GM23248 (cell line): ENCODE results near the gene KCNQ4. TPM values are rescaled to one million over a fixed set of nuclear protein-coding genes. Genes with fewer than 3 reads are reported as not detected.

Source experiments
- DNase-seq: peaks from one replicate; pipeline ENCODE4 v3.0.0-alpha.2; 2015
- H2AFZ ChIP-seq: fragments of 200-600 bp; sonication (generic); 2 replicates; pipeline ENCODE4 v1.6.1; 2016; ENCODE audit warnings: antibody characterized with exemption
- H3F3A ChIP-seq: fragments of 200-600 bp; sonication (generic); 2 replicates; pipeline ENCODE4 v1.6.1; 2016; ENCODE audit warnings: mild to moderate bottlenecking, antibody characterized with exemption, mixed run types; ENCODE audit not compliant: insufficient read depth
- H3K27ac ChIP-seq: fragments of 200-600 bp; sonication (generic); 2 replicates; pipeline ENCODE4 v1.5.1; 2016; ENCODE audit warnings: mild to moderate bottlenecking
- H3K27me3 ChIP-seq: fragments of 200-600 bp; sonication (generic); replicated peaks from 2 replicates; pipeline ENCODE4 v1.6.1; 2016; ENCODE audit warnings: mild to moderate bottlenecking; ENCODE audit not compliant: insufficient read depth
- H3K36me3 ChIP-seq: fragments of 200-600 bp; sonication (generic); 2 replicates; pipeline ENCODE4 v1.6.1; 2016; ENCODE audit warnings: low read depth, mild to moderate bottlenecking
- H3K4me1 ChIP-seq: fragments of 200-600 bp; sonication (generic); 2 replicates; pipeline ENCODE4 v1.6.1; 2016; ENCODE audit warnings: mild to moderate bottlenecking; ENCODE audit not compliant: insufficient read depth
- H3K4me2 ChIP-seq: fragments of 200-600 bp; sonication (generic); one replicate; pipeline ENCODE4 v1.6.1; 2016; ENCODE audit warnings: mild to moderate bottlenecking; ENCODE audit not compliant: unreplicated experiment
- H3K4me3 ChIP-seq: fragments of 200-600 bp; sonication (generic); 2 replicates; pipeline ENCODE4 v1.5.1; 2016; ENCODE audit warnings: mild to moderate bottlenecking
- H3K79me2 ChIP-seq: fragments of 200-600 bp; sonication (generic); 2 replicates; pipeline ENCODE4 v1.6.1; 2016; ENCODE audit warnings: mild to moderate bottlenecking; ENCODE audit not compliant: insufficient read depth
- H3K9ac ChIP-seq: fragments of 200-600 bp; sonication (generic); 2 replicates; pipeline ENCODE4 v1.6.1; 2016; ENCODE audit warnings: mild to moderate bottlenecking
- H3K9me2 ChIP-seq: fragments of 200-600 bp; sonication (generic); 2 replicates; pipeline ENCODE4 v1.6.1; 2016; ENCODE audit warnings: mixed run types, mild to moderate bottlenecking, moderate library complexity; ENCODE audit not compliant: insufficient read depth
- H3K9me3 ChIP-seq: fragments of 200-600 bp; sonication (generic); one replicate; pipeline ENCODE4 v1.6.1; 2017; ENCODE audit warnings: low read depth
- H4K20me1 ChIP-seq: fragments of 200-600 bp; sonication (generic); 2 replicates; pipeline ENCODE4 v1.6.0; 2016; ENCODE audit not compliant: insufficient read depth
- EZH2 ChIP-seq: fragments of 200-600 bp; sonication (generic); IDR thresholded peaks from 2 replicates; pipeline ENCODE4 v1.6.1; 2018; ENCODE audit warnings: antibody characterized with exemption, mild to moderate bottlenecking; ENCODE audit not compliant: insufficient read depth, poor library complexity, severe bottlenecking
- EZH2phosphoT487 ChIP-seq: fragments of 200-600 bp; sonication (generic); IDR thresholded peaks from 2 replicates; pipeline ENCODE4 v1.6.1; 2018; ENCODE audit warnings: antibody characterized with exemption, moderate library complexity, mild to moderate bottlenecking, low read depth; ENCODE audit not compliant: insufficient read depth
- WGBS, 2 experiments: methylation state at CpG; one replicate each; pipeline ENCODE4 v1.1.6; 2015 to 2017; ENCODE audit warnings: low lambda C conversion rate in 2 of 2, low coverage in 1 of 2; ENCODE audit errors: missing lambda C conversion rate in 2 of 2; 5-methylcytosine and 5-hydroxymethylcytosine counted together
- in situ Hi-C: fragments of 300-500 bp; cut with MboI; formaldehyde crosslinking; loops from 2 replicates; pipeline ENCODE4 v1.15.0; 2020
- polyA plus RNA-seq: library from polyadenylated mRNA; unstranded; fragments of >200 nt; fragmentation: Nextera tagmentation; extraction: Ambion mirVana; gene quantifications from 2 replicates; pipeline ENCODE4 v1.2.1, GENCODE V29; 2016
- total RNA-seq: library from RNA; depleted of rRNA; stranded (reverse); fragments of >200 nt; shearing (Covaris generic); gene quantifications from 2 replicates; pipeline ENCODE4 v1.2.3, GENCODE V29; 2014

The KCNQ4 gene
- total and polyA plus RNA-seq, 2 experiments from 2014 or later: not detected

DNA sequence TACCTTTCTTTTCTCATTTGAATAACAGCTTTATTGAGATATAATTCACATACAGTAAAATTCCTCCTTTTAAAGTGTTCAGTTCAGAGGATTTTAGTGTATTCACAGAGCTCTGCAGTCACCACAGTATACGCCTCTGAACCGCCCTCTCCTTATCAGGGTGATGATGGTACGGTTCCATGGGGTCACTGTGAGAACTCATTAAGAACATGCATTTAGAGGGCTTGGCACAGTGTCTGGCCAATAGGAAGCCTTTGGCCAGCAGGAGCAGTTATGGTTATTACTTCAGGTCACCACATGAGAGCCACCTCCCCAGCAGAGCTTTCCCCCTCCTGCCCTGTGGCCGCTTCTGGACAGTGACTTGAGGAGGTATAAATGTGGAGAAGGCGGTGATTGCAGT is 27.3 kb downstream of the KCNQ4 start:
- Histone ChIP-seq H2AFZ (no peak overlapping the region), H3K4me1 (no peaks in the 10 kb centered on the region), H4K20me1 (no peaks in the 10 kb centered on the region), H3K9ac (no peak overlapping the region), H3K4me3 (no peak overlapping the region), H3K36me3 (no peaks in the 10 kb centered on the region), H3K9me2 (no peaks in the 10 kb centered on the region), H3K4me2 (no peak overlapping the region), H3K9me3 (no peaks in the 10 kb centered on the region), H3K27me3 (peaks cover 13% of the 10 kb centered on the region; the same call in 1 of the 2 replicates), H3K27ac (no peak overlapping the region), H3K79me2 (no peaks in the 10 kb centered on the region), H3F3A (no peaks in the 10 kb centered on the region)
- no peak for DNase-seq
- in situ Hi-C loops: no loop called here
- TF ChIP-seq EZH2 (no peak), EZH2phosphoT487 (no peak)
- 76 to 79% methylated on average over 5 of the region's 5 CpGs for WGBS, 2 experiments

DNA sequence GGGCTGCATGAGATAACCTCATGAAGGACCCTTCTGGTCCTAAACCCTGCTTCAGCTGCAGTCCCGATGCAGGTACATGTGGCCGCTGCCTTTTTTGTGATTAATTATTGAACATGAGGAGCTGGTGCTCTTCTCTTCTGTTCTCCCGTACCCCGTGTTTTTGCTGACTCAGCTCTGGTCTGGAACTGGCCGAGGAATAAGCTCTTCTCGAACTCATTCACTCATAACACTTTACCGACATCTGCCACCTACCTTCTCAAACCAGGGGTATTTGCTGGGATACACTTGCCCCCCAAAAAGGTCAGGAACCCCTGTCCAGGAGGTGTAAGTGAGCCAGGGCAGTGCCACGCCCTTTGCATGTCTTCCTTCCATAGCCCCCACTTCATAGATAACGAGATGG is 31.8 kb downstream of the KCNQ4 start:
- Histone ChIP-seq H3K9ac (no peak overlapping the region), H4K20me1 (no peaks in the 10 kb centered on the region), H3K79me2 (no peaks in the 10 kb centered on the region), H3F3A (no peaks in the 10 kb centered on the region), H3K4me2 (no peak overlapping the region), H2AFZ (no peak overlapping the region), H3K36me3 (no peaks in the 10 kb centered on the region), H3K9me3 (no peaks in the 10 kb centered on the region), H3K27me3 (peaks cover 26% of the 10 kb centered on the region), H3K4me3 (no peak overlapping the region), H3K4me1 (no peaks in the 10 kb centered on the region), H3K27ac (no peak overlapping the region), H3K9me2 (no peaks in the 10 kb centered on the region)
- DNase-seq: no peak
- in situ Hi-C loops: no loop called here
- TF ChIP-seq EZH2 (no peak), EZH2phosphoT487 (no peak)
- 62 to 66% methylated on average over 8 to 9 of the region's 9 CpGs for WGBS, 2 experiments

DNA sequence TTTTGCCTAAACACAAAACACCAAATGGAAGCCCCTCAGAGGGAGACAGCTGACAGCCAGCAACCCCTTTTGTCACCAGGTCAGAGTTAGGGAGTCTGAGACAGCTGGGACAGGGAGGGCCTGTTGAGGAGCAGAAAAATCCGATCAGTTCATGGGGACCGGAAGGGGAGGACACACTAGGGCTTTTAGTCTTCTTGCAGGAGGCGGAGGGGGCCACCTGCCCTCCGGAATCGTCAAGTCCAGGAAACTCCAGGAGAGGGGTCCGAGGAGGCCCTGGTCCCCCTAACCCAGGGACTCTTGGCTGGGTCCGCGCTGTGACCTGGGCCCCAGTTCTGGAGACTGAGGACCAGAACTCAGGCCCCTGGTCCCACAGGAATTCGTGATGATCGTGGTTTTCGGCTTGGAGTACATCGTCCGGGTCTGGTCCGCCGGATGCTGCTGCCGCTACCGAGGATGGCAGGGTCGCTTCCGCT is 34.2 kb downstream of the KCNQ4 start:
- peaks cover 16% of the 10 kb centered on the region for H3K27me3 ChIP-seq
- H3K4me2 ChIP-seq: no peak overlapping the region
- WGBS, 2 experiments: 33 to 37% methylated on average over 17 to 19 of the region's 19 CpGs
- no peaks in the 10 kb centered on the region for H3K79me2 ChIP-seq
- TF ChIP-seq EZH2 (no peak), EZH2phosphoT487 (no peak)
- H3K9me3 ChIP-seq: no peaks in the 10 kb centered on the region
- H3K4me3 ChIP-seq: no peak overlapping the region
- no peaks in the 10 kb centered on the region for H3K9me2 ChIP-seq
- no peaks in the 10 kb centered on the region for H3F3A ChIP-seq
- H3K9ac ChIP-seq: no peak overlapping the region
- H2AFZ ChIP-seq: no peak overlapping the region; the same call in 1 of the 2 replicates
- no peaks in the 10 kb centered on the region for H3K4me1 ChIP-seq
- no peak for DNase-seq
- in situ Hi-C loops: no loop called here
- no peak overlapping the region for H3K27ac ChIP-seq
- no peaks in the 10 kb centered on the region for H3K36me3 ChIP-seq
- H4K20me1 ChIP-seq: no peaks in the 10 kb centered on the region

DNA sequence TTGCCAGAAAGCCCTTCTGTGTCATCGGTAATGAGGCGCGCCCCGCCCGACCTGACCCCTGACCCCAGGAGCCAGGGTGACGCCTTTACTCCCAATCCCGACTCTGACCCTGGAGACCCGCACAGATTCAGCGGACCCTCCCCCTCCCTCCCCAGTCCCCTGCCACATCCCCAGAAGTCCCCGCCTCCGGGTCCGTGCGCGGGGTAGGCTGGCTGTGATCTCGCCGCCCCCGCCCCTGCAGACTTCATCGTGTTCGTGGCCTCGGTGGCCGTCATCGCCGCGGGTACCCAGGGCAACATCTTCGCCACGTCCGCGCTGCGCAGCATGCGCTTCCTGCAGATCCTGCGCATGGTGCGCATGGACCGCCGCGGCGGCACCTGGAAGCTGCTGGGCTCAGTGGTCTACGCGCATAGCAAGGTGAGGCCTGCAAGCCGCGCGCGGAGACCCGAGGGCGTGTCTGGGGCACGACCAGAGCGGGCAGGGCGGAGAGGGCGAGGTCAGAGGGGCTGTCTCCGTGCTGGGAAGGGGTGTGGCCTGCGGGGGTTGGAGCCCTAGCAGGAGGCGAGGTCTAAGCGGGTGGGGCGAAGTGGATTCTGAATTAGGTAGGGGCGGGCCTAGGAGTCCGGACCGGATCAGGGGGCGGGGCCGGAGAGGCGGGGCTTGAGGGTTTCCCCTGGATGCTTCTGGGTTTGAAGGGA is 34.8 kb downstream of the KCNQ4 start:
- Histone ChIP-seq H3K9me3 (no peaks in the 10 kb centered on the region), H3F3A (no peaks in the 10 kb centered on the region), H3K9ac (peak overlapping the region; percentile 38; the same call in 1 of the 2 replicates), H3K9me2 (no peaks in the 10 kb centered on the region), H3K27me3 (peaks cover 16% of the 10 kb centered on the region), H3K4me3 (peak overlapping the region; percentile 63), H2AFZ (peak overlapping the region; percentile 75), H3K79me2 (no peaks in the 10 kb centered on the region), H3K4me1 (no peaks in the 10 kb centered on the region), H3K4me2 (peak overlapping the region; percentile 55), H3K36me3 (no peaks in the 10 kb centered on the region), H3K27ac (no peak overlapping the region), H4K20me1 (no peaks in the 10 kb centered on the region)
- DNase-seq: peak; percentile 59
- no peak for TF ChIP-seq EZH2
- TF ChIP-seq EZH2phosphoT487: no peak
- 3% methylated on average over 28 to 58 of the region's 59 CpGs for WGBS, 2 experiments
- in situ Hi-C loops: no loop called here
